ENCODE measurements around the gene CCDC141. TPM values are rescaled to one million over a fixed set of nuclear protein-coding genes. Genes with fewer than 3 reads are reported as not detected.

The CCDC141 gene
- total RNA-seq, 6 experiments from 2014 or later = 0.03 to 0.05 TPM; not detected in 4

DNA sequence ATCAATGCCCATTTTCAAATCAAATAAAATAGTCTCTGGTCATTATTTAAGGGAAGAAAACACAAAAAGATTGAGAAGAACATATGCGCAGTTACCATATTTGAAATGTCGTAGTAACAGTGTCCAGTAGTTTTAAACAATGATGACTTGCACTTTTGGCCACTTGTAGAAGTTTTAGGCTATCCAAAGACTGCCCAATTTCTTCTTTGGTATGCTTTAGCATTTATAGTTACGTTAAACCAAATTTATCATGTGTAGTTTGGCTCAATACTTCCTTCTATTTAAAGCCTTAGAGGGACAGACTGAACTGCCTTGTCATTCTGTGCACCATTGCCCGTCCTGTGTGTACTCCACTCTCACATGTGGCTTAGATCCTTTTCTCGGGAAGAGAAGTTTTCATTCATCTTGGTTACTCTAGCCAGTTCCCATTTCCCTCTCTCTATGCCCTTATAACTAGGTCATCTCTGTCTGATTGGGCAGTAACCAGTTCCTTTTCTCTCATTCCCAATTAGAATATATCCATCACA lies 157.9 kb downstream of the CCDC141 start:
- Mint-ChIP-seq H3K36me3 (ENCODE audit: low read depth) (no peaks in the 10 kb centered on the region), H3K4me1 (ENCODE audit: low read depth) (peaks cover 34% of the 10 kb centered on the region), H3K9me3 (no peaks in the 10 kb centered on the region), H3K4me3 (no peak overlapping the region), H3K27me3 (ENCODE audit: insufficient read depth) (no peaks in the 10 kb centered on the region), H3K27ac (no peak overlapping the region)
- DNase-seq = no peak
- TF ChIP-seq, protein P1, sequence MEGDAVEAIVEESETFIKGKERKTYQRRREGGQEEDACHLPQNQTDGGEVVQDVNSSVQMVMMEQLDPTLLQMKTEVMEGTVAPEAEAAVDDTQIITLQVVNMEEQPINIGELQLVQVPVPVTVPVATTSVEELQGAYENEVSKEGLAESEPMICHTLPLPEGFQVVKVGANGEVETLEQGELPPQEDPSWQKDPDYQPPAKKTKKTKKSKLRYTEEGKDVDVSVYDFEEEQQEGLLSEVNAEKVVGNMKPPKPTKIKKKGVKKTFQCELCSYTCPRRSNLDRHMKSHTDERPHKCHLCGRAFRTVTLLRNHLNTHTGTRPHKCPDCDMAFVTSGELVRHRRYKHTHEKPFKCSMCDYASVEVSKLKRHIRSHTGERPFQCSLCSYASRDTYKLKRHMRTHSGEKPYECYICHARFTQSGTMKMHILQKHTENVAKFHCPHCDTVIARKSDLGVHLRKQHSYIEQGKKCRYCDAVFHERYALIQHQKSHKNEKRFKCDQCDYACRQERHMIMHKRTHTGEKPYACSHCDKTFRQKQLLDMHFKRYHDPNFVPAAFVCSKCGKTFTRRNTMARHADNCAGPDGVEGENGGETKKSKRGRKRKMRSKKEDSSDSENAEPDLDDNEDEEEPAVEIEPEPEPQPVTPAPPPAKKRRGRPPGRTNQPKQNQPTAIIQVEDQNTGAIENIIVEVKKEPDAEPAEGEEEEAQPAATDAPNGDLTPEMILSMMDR (IDR thresholded peaks at IDR 0.05) = no peak

DNA sequence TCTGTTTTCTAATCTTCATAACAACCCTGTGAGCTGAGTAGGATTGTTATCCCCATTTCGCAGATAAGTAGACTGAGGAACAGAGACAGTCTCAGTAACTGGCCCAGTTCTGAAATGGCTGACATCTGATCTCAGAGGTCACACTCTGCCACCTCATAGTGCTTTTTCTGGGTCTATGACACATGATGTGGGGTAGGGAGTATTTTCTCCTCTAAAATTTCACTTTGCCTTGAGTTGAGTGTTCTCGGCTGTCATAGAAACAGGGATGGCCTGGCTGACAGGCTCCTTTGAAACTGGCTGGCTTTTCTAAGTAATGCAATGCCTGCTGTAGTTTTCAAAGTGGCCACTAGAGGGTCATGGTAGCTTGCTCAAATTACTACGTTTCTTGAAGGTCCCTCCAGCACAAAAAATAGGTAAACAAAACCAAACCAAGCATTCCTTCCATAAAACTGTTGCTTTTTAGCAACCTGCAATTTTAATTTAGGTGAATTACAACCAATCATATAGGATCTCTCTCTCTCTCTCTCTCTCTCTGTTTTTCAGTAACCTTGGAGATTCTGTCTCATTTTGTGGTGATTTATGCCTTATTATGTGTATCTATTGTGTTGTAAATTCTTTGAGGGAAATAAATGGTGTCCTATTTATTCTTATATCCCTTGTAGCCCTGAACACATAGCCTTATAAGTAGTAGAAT lies 158.5 kb downstream of the CCDC141 start:
- peak; percentile 71 for DNase-seq
- no peaks in the 10 kb centered on the region for H3K9me3 Mint-ChIP-seq
- H3K4me3 Mint-ChIP-seq = no peak overlapping the region
- no peak overlapping the region for H3K27ac Mint-ChIP-seq
- TF ChIP-seq, protein P1 (IDR thresholded peaks at IDR 0.05) = peak; percentile 96
- H3K36me3 Mint-ChIP-seq (ENCODE audit: low read depth) = no peaks in the 10 kb centered on the region
- peaks cover 34% of the 10 kb centered on the region for H3K4me1 Mint-ChIP-seq (ENCODE audit: low read depth)
- no peaks in the 10 kb centered on the region for H3K27me3 Mint-ChIP-seq (ENCODE audit: insufficient read depth)

DNA sequence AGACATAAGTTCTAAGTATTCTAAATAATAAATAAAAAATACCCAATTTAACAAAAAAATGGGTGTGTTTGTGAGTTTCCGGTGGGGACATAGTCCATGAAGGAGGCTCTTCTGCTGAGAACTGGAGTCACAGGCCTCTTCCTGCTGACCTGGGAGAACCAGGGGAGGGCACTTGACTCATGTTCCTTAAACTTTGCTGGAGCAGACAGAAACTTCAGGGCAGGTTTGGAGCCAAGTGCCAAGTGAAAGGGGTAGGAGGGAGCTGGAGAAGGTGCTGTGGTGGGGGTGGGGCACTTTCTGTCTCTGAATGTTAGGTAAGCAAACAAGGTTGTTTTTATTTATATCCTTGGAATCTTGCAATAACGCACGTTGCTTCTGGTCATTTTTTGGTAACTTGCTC lies 163.9 kb downstream of the CCDC141 start:
- no peak for DNase-seq
- no peak overlapping the region for H3K4me3 Mint-ChIP-seq
- no peak overlapping the region for H3K27ac Mint-ChIP-seq
- H3K27me3 Mint-ChIP-seq (ENCODE audit: insufficient read depth) = no peaks in the 10 kb centered on the region
- peaks cover 28% of the 10 kb centered on the region for H3K4me1 Mint-ChIP-seq (ENCODE audit: low read depth)
- TF ChIP-seq, protein P1 (IDR thresholded peaks at IDR 0.05) = no peak
- no peaks in the 10 kb centered on the region for H3K36me3 Mint-ChIP-seq (ENCODE audit: low read depth)
- H3K9me3 Mint-ChIP-seq = no peaks in the 10 kb centered on the region

DNA sequence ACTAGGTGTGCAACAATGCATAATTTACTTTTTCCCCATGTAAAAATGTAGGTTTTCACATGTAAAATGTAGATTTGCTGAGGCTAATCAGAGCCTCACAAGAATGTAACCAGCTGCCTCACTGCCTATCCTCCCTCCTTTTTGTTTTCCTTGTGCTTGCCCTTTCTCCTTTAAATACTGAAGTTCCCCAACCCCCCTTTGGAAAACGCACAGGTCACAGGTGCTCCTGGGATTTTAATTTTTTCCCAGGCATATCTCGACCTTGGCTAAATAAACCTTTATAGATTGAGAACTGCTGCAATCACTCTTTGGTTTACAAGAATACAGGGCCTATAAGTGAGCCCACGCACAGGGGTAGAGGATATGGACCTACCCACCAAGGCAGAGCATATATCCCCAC lies 165.5 kb downstream of the CCDC141 start:
- Mint-ChIP-seq H3K36me3 (ENCODE audit: low read depth) (no peaks in the 10 kb centered on the region), H3K27me3 (ENCODE audit: insufficient read depth) (no peaks in the 10 kb centered on the region), H3K4me1 (ENCODE audit: low read depth) (peaks cover 32% of the 10 kb centered on the region), H3K27ac (no peak overlapping the region), H3K9me3 (no peaks in the 10 kb centered on the region), H3K4me3 (no peak overlapping the region)
- no peak for DNase-seq
- TF ChIP-seq, protein P1 (IDR thresholded peaks at IDR 0.05) = no peak

DNA sequence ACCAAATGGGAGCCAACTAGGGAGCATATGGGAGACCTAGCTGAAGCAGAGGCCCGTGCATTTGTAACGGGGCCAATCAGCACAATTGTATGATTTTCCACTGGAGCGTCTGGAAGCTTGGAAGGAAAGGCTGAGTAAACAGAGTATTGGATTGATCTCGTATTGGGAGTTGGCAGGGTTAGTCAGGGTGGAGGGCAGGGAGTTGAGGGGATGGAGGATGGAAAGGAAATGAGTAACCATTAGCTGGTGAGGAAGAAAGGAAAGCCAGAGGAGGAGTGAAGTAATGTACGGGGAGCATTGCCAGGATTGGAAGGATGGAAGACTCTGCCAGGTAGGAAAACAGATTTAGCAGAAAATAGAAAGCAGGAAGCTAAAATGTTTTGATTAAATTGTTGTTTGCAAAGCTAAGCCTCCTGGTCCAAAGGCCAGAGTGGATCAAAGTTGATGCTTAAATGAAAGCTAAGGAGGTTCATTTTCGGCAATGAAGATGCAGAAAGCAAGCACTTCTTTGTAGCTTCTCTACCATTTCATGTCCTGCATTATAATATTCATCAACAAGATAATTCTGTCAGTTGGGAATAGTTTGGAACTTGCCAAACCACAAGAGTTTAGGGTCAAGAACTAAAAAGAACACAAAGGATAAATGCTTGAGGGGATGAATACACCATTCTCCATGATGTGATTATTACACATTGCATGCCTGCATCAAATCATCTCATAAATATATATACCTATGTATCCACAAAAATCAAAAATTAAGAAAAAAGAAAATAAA lies 167.1 kb downstream of the CCDC141 start:
- peak overlapping the region; percentile 69 for H3K4me3 Mint-ChIP-seq
- H3K27ac Mint-ChIP-seq = peak overlapping the region; percentile 65
- DNase-seq = peak; percentile 3
- no peaks in the 10 kb centered on the region for H3K27me3 Mint-ChIP-seq (ENCODE audit: insufficient read depth)
- TF ChIP-seq, protein P1 (IDR thresholded peaks at IDR 0.05) = no peak
- H3K4me1 Mint-ChIP-seq (ENCODE audit: low read depth) = peaks cover 32% of the 10 kb centered on the region
- no peaks in the 10 kb centered on the region for H3K36me3 Mint-ChIP-seq (ENCODE audit: low read depth)
- no peaks in the 10 kb centered on the region for H3K9me3 Mint-ChIP-seq

Data from HFFc6 (cell line).